GM13977 (cell line): ENCODE data around the gene NYAP2.

ENCODE experiments used
- DNase-seq: peaks from one replicate; pipeline ENCODE4 v3.0.0; 2012; ENCODE audit warnings: low spot score
- in situ Hi-C: fragments of 300-500 bp; cut with MboI; formaldehyde crosslinking; loops from one replicate; pipeline ENCODE4 v1.12.0; 2022; ENCODE audit warnings: low sequenced_read_pairs, low pct_unique_long_range_greater_than_20kb, mixed read lengths, inconsistent platforms; ENCODE audit not compliant: unreplicated experiment
- TF ChIP-seq, protein P1 (sequence below): IDR thresholded peaks from 2 replicates; pipeline ENCODE4 v1.5.1; 2012; ENCODE audit warnings: mild to moderate bottlenecking, control low read depth; ENCODE audit not compliant: insufficient read depth; ENCODE audit errors: extremely low read depth, missing control alignments

The NYAP2 gene

DNA sequence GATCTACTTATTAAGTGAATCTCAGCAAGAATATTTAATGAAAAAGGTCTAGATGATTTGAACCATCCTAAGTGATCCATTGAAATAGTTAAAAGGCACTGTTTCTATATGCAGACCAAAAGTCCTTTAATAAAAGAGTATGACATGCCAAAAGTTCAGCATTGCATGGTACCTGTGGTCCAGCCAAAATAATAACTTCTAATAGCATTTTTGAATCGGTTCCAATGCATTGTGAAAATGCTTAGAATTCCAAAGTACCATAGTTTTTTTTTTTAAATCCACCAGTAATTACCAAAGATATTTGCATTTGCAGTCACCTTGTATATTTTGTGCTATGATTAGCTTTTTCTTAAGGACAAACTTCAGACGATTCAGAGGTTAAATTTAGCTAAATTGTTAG is 79.9 kb downstream of the NYAP2 start:
- TF ChIP-seq, protein P1, sequence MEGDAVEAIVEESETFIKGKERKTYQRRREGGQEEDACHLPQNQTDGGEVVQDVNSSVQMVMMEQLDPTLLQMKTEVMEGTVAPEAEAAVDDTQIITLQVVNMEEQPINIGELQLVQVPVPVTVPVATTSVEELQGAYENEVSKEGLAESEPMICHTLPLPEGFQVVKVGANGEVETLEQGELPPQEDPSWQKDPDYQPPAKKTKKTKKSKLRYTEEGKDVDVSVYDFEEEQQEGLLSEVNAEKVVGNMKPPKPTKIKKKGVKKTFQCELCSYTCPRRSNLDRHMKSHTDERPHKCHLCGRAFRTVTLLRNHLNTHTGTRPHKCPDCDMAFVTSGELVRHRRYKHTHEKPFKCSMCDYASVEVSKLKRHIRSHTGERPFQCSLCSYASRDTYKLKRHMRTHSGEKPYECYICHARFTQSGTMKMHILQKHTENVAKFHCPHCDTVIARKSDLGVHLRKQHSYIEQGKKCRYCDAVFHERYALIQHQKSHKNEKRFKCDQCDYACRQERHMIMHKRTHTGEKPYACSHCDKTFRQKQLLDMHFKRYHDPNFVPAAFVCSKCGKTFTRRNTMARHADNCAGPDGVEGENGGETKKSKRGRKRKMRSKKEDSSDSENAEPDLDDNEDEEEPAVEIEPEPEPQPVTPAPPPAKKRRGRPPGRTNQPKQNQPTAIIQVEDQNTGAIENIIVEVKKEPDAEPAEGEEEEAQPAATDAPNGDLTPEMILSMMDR: no peak
- no peak for DNase-seq
- in situ Hi-C loops: no loop called here

DNA sequence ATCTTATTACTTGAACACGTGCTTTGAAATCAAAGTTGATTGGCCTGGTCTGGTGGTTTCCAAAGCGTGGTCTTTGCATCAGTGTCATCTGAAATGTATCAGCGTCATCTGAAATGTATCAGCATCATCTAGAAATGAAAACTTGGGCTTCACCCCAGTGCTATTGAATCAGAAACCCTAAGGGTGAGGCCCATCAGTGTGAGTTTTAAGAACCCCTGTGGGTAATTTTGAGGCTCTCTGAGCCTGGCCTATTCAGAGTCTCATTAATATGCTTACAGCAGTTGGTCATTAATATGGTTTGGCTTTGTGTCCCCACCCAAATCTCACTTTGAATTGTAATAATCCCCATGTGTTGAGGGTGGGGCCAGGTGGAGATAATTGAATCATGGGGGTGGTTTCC is 85.2 kb downstream of the NYAP2 start:
- no peak for DNase-seq
- TF ChIP-seq, protein P1: no peak
- in situ Hi-C loops: no loop called here

DNA sequence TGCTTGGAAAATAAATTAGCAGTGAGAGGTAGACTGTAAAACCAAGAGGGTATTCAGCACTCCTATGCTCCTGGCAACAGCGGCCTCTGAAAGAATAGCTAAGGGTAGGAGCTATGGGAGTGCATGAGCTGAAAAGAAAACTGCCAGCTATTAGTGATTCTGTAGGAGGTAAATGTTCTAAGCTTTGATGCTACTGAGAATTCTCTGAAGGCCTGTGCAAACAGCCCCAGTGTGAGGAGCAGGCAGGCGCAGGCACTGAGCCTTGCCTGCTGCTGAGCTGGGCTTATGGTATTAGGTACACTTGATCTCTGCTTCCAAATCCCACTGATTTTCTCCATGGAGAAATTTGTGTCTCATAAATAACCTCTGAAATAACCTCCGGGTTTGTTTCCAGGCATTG is 86.7 kb downstream of the NYAP2 start:
- no peak for DNase-seq
- in situ Hi-C loops: no loop called here
- TF ChIP-seq, protein P1: no peak

DNA sequence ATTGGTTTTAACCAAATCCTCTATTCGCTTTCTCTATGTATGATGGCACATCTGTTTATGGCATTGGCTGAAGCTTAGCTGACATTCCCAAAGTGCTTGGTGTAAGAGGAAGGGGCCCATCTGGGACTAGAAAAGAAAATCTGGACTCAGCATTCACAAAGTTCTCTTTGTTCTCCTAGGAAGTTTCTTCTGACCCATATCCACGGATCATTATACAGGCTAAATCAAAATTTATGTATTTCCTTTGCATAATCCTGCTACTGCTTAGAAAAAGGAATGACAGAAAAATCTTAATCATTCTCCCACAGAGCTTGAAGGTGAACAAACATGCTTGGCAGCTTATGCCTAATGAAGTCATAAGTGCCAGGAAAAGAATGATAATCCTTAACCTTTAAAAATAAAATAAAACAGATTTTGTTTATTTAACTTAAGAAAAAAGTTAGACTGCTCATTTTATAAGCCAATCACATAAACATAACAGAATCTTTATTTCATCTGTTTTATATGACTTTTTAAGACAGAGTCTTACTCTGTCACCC is 88.4 kb downstream of the NYAP2 start:
- no peak for DNase-seq
- in situ Hi-C loops: no loop called here
- TF ChIP-seq, protein P1: no peak

DNA sequence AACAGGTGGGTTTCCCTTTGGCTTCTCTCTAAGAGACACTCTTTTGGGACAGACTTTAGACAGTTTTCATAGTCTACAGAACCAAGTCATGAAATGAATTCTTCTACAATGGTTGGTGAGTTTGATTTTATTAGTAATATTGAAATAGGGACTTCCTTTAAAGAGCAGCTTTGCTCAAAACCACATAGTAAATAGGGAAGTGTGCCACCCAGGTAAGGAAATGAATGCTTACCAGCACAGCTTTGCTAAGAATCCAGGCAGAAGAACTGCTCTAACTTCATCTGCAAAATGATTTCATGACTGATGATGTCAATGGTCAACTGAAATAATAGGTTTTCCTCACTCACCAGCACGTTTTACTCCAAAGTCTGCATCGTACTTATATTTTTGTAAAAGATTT is 89.2 kb downstream of the NYAP2 start:
- DNase-seq: no peak
- in situ Hi-C loops: no loop called here
- TF ChIP-seq, protein P1: no peak

DNA sequence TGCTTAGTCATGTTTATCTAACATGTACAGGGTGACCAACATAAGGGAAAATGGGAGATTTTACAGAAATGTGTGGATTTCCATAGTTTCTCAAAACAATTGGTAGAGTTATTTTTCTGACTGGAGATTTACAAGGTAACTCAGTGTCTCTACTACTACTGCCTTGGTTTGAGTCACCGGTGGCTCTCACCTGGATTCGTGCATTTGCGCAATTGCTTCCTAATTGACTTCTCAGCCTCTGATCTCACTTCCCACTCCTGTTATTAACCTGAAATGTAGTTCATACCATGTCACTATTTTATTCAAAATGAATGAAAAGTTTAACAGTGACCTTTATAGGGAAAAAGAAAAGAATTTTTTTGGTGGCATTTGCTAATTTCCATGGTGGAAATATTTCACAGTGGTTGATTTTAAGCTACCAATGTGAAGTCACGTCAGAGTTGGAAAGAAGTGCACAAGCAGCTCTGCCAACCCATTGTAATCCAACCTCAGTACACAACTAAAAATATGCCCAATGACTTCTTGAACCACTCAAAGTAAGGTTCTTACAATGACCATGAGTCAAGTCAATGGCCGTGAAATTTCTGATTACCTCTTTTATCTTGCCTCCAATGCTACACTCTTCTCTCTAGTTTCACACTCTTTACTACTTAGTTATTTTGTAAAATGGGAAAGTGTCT is 94.0 kb downstream of the NYAP2 start:
- in situ Hi-C loops: no loop called here
- no peak for DNase-seq
- TF ChIP-seq, protein P1: no peak
